Mucosa of gallbladder (tissue), 1 donor: Measurements from ENCODE around the gene CACNA1C. TPM values are rescaled to one million over a fixed set of nuclear protein-coding genes. Genes with fewer than 3 reads are reported as not detected.
A peak's percentile ranks its signal among the peaks of the same experiment; 100 is the strongest.

Experiments
- DNase-seq: peaks from one replicate; pipeline ENCODE4 v3.0.0-alpha.2; 2020; ENCODE audit warnings: low spot score
- total RNA-seq: library from RNA; stranded (reverse); gene quantifications from one replicate; pipeline ENCODE4 v1.2.1, GENCODE V29; 2021
- donor health status: DM: no; HTN: no; CAD: no.

CACNA1C gene
- total RNA-seq, 1 donor from 2014 or later, result 19.3 TPM

DNA sequence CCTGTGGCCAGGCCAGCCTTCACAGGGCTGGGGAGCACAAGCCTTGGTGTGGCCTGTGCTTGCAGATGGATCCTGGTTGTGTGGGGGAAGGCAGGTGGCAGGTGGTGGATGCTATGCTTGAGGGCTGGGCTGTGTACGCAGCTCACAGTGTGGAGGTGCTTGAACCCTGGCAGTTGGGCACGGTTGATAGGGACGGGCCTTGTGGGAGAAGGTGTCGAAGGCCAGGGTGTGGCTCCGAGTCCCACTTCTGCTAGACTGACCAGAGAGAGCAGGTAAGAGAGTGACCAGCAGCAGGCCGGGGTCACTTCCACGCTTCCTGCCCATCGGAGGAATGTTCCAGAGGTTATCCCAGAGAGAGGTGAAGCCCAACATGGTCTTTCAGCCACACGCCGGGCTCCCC is 85.5 kb downstream of the CACNA1C start:
- no peak for DNase-seq

DNA sequence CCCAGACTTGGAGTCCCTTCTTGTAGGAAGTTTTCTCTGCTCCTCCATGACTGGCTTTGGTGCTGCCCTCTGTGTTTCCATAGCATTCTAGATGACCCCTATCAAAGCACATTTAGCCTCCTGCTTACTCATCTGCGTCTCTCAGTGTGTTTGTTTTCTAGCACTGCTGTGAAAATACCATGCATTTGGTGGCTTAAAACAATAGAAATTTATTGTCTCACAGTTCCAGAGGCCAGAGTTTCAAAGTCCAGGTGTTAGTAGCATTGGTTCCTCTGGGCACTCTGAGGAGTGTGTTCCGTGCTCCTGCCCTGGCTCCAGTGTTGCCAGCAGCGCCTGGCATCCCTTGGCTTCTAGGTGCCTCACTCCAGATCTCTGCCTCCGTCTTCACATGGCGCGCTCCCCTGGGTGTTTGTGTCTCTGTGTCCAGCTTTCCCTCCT is 86.1 kb downstream of the CACNA1C start:
- no peak for DNase-seq

DNA sequence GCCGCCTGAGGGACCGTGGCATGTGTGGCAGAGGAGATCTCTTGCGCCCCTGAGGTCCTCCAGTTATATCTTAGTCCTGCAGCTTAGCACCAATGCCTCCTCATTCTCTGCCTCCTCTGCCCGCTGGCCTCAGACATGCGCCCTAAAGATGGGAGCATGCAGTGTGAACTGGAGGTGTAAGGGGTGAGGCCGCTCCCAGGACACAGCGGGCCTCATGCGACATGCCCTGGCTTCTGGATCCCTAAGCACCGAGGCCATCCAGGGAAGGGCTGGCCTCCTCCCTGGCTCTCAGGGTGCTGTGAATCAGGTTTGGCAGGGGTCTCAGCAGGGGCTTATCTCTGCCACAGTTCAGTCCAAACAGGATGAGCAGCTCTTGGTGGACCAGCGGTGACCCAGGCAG is 86.9 kb downstream of the CACNA1C start:
- no peak for DNase-seq

DNA sequence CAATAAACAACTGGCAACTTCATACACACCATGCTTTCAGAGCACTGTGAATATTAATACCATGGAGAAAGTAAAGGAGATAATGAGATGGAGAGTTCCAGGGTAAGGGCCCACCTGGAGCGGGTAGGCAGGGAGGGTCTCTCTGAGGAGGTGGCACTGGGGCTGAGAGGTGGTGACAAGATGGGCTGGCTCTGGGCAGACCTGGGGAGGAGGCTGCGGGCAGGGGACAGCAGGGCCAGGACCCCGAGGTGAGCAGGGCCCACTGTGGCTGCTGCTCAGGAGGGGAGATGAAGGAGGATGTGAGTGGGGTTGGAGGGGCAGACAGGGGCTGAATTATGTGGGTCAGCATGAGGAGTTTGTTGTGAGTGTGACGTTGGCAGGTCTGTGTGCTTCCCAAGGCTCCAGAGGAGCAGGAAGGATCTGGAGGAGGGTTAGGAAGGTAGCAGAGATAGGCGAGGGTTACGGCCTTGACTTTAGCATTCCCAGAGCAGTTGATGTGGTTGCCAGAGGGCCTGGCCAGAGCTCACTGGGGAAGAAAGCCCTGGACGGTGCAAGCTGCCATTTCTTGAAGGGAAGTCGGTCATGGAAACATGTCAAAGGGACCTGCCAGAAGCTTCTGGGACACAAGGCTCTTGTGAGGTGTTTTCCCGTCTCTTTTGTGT is 88.2 kb downstream of the CACNA1C start:
- DNase-seq, result no peak

DNA sequence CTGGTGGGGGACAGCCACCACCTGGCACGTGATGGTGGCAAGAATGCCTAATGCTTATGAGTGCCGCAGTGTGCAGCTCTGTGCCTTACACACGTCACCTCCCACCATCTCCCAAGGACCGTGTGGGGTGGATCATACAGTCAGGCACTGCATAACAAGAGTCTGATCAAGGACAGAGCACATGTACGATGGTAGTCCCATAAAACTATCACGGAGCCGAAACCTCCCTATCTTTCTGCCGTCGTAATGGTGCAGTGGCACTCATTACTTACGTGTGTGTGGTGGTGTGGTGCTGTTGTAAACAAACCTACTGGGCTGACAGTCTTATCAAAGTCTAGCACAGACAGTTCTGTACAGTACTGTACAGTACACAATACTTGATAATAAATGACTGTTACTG is 89.3 kb downstream of the CACNA1C start:
- no peak for DNase-seq

DNA sequence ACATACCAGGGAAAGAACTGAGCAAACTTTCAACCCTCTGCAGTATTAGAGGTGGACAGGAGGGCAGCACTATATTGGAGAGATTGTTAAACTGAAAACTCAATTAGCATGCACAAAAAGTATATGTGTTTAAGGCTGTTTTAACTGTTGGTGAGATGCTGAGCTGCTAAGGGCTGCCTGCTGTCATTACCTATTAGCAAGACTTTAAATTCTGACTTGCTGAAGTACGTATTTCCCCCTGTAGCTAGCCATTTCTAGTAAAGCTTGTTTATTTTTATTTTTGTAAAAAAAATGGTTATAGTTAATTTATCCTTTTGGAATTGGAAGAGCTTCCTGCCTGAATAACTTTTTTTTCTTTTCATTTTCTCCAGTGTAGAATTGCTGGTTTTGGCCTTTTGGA is 92.2 kb downstream of the CACNA1C start:
- DNase-seq, result no peak

DNA sequence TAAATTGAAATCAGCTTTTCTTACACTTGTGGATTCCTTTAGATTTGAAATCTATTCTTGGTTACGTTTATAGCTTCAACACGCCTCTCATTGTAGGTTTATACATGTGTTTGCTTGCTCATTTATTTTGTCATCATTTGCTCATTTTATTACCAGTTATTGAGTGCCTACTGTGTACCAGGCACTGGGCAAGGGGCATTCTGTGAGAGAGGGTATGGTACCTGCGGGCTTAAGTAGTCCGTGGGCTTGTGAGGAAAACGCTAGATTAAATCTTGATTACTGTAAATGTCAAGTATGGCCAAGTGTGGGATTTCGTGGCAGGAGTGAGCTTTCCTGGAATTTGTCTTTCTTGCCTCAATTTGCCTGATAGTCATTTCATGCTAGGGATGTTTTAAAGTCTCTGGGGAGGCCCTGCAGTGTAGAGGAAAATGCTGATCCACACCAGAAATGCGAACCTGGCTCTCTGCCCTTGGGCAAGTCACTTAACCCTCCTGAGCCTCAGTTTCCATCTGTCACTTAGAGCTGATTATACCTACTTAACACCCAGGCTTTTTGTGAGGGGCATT is 92.7 kb downstream of the CACNA1C start:
- no peak for DNase-seq

DNA sequence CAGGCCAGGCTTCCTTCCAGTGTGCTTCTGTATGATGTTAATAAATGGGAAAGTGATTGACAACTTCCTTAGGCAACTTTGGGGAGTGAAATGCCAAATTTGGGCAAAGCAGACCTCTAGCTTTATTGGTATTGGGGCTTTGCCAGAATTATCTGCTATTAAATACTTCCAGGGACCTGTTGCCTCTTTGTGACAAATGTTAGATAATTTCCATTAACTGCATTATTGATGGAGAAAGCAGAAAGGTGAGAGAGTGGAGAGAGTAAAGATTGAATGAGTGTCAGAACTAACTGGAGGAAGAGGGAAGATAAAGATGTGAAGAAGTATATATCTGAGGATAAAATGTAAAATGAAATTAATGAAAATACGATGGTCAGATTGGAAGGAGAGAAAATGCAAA is 94.5 kb downstream of the CACNA1C start:
- no peak for DNase-seq

DNA sequence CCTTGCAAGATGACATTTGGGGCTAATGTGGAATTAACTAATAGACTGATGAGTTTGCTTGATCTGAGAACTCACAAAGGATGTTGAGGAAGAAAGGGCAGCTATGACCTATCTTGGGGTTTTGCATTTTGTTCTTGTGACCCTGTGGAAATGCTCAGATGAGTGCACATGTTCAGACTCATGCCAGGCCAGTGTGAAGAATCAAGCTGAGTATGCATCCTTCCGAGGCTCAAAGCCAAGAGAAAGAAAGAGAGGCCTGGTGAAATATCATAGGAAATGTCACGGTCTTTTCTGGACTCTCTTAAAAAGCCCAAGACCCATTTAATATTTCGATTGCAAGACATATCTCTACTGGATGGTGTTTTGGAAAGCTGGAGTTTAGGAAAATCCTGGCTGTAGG is 96.3 kb downstream of the CACNA1C start:
- no peak for DNase-seq

DNA sequence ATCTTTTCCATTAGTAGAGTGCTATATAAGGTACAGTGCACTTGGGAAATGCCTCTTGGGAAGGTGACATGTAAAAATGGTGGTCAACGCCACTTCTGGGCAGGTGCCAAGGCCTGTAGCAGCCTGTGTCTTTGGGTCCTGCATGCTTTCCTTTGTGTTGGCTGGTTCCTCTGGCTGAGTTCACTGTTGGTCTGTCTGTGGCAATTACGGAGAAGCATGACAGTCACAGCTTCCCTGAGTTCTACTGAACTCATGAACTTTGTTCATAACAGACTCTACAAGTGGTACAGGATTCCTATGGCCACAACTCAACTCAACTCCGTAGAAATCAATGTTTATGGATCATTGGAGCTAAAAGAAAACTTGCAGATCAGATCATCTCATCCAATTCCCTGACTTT is 98.0 kb downstream of the CACNA1C start:
- no peak for DNase-seq

DNA sequence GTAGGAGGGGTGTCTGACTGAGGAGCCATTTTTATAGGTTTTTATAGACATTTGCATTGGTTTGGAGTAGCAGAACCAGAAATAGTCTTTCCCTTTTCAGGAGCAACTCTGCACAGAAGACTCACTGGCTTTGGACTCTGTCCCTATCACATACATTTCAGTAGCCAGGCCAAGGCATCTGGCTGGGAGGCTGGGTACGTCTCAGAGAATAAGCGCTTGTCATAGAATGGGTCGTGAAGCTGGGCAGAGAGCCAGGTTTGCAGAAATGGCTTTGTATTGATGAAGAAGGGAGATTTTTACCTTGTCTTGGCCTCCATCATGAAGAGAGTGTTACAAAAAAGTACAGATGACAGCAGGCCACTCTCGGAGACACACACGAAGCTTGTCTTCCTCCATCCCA is 98.6 kb downstream of the CACNA1C start:
- DNase-seq, result no peak

DNA sequence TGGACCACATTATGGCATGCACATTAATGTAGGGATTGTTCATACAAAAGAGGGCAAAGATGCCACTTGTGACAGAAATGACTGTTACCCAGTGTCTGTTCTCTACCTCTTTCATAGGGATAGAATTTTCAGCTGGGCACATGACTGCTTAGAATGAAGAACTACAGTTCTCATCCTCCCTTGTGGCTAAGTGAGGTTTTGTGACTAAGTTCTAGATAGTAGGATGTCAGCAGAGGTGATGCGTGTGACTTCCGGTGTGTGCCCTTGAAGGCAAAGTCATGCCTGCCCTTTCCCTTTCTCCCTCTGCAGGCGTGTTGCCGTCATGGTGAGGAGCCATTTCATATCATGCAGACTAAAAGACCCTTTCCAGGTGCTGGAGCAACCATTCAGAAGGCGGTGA is 99.3 kb downstream of the CACNA1C start:
- no peak for DNase-seq

DNA sequence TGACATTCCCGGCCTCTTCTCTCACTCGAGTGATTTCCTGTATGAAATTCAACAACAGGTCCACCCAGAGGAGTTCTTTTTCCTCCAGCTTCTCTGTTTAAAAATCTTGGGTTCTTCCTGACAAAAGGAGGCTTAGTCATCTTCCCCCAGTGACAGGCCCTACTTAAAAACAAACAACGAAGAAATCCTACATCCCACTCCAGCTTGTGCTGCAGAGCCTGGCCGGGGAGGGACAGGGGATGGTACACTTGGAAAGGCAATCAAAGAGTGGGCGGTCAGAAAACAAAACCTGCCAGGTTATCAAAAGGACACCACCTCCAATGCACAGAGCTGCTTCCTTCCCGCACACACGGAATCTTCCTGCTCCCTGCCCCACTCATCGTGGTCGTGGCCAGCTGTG is 101.3 kb downstream of the CACNA1C start:
- DNase-seq, result no peak

DNA sequence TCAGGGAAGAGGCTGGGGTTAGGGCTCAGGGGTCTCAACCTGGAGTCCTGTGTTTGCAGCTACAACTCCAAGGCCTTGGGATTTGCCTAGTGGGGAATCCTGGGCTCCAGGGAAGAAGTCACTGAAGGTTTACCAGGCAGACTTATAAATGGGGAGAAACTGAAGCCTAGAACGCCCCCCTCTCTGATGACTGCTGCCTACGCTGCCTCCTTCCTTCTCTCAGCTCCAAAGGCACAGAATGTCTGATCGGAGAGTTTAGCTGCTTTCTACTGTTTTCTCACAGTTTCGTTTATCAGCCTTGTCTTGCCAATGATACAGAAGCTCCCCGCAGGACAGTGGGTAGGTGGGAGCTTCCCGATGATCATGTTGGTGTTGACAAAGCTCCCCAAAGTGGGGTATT is 101.7 kb downstream of the CACNA1C start:
- no peak for DNase-seq

DNA sequence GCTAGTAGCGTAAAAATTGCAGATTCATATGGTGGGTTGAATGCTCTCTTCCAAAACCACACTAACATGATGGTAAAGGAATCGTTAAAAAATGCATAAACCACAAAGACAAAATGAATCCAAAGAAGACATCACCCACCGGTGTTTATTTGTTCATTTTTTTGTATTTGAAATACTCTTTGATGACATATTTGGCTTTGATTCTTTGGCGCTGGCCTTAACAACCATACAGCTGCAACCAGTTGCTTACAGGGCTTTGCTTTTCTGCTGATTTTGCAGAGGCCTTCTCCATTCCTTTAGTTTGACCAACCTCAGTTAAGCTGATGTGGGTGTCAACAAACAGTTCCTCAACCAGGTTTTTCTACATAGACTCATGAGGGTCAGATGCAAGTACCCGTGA is 103.5 kb downstream of the CACNA1C start:
- DNase-seq, result no peak

DNA sequence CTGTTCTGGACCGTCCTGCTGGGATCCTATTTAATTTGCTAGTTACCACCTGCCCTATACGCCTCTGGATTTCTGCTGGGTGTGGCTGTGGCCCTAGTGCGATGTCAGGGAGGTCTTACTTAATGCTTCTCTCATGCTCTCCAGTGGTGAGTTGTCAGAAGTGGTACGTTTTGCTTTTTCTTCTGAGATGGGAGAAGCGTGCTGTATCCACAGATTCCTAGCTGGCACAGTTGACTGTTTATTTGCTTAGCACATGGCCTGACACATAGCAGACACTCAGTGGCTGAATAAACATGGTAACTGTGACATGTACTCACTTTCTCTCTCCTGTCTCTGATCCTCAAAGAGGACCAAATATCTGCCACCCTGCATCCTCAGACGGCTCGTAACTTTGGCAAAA is 107.3 kb downstream of the CACNA1C start:
- no peak for DNase-seq

DNA sequence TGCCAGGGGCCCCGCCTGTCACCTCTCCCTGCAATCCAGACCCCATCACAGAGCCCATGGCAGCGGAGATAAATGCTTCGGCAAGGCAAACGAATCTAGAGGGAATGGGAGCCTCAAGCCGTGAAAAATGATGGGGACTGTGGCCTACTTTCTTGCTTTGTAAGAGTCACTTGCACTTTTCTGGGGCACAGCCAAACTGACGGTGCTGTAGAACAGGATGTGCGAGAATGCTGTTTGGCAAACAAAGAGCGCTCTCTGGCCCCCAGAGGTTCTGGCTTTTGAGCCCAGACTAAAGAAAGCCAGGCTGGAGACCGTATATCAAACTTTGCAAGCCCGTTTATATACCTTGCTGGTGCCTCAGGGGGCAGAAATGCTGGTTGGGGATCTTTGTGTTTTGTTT is 108.7 kb downstream of the CACNA1C start:
- DNase-seq, result peak; percentile 77

DNA sequence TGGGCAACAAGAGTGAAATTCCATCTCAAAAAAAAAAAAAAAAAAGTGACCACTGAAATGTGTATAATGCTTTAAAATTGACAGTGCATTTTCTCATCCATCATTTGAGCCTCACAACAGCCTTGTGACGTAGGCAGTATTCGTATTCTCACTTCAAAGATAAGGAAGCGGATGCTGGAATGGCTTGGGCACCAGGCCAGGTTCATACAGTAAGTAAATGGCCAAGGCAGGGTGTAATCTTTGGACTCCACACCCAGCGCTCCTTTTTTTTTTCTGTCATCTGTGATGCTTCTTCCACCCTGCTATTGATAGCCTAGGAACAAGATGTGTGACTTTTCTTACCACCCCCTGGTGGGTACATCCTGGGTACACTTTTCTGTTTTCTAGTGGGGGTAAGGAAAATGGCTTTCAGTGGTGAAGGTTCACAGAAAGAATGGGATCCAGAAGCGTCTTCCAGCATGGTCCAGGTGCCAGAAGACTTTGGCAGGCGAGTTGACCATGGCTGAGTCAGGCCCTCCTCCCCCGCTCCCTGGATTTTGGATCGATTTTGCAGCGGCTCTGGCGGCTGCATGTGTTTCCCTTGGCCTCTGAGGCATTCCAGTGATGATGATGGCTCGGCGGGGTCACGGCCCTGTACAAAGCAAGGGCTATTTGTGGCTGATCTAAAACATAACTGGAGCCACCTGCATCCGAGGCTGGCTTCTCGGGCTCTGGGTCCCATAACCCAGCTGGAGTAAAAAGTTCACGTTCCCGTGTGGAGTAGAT is 110.6 kb downstream of the CACNA1C start:
- peak; percentile 94 for DNase-seq

DNA sequence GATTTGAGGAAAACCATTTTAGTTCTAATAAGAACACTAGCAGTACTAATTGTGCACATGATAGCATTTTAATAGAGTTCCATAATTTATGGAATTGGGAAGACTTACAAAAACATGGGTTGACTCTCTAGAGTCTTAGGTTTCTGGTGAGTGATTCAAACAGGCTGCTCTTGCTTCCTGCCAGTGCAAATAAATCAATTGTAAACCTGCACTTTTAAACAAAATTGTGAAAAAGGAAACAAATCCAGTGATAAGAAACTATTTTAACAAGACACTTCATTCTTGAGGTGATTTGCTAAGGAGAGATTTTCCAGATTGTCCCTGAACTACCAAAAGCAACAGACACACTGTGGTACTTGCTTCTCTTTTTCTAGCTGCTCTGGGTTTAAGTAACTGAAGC is 112.2 kb downstream of the CACNA1C start:
- DNase-seq, result no peak

DNA sequence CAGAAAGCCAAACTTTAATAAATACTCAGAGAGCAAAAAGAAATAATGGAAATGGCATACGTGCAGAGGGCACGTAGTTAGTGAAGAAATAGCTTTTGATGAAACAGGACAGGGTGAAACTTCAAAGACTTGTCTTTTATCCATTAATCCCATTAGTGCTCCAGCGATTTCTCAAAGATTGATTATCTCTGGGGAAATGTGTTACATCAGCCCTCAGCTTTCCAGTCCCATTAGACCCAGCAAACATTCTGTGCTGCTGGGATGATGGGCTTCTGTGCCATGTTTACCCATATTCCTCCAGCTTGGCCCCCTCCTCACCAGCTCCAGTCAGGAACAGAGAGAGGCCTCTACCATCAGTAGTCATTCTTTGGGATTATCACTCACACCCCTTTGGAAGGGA is 113.1 kb downstream of the CACNA1C start:
- no peak for DNase-seq

DNA sequence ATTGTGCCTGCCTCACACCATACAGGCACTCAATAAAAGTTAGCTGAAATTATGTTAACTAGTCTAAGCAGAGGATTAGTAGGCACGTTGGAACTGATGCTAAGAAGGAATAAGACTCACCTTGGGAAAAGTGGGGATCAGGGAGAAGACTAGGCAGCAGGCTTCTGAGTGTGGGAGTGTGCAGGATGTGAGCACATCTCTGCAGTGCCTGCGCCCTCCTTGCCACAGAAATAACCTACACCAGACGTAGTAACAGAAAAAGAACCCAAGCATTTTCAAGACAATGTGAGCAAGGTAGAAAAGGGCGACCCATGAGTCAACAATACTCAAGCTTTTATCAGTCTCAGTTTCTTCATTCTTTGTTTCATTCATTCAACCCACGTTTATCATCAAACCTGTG is 113.9 kb downstream of the CACNA1C start:
- no peak for DNase-seq

DNA sequence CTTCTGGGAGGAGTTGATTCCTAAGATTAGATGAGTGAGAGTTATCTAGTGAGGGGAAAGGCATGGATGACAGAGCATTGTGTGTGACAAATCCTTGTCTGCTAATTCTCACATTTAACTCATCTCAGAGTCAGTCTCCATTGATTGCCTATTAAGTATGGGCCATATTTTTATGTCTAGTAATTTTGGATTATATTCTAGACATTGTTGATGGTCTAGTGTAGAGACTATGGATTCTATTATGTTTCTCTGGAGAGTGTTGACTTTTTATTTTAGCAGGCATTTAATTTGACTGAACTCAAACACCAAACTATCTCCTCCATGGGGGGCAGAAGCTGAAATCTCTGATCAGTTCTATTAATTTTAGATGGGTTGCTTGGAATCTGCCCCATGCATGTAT is 114.4 kb downstream of the CACNA1C start:
- DNase-seq, result no peak

DNA sequence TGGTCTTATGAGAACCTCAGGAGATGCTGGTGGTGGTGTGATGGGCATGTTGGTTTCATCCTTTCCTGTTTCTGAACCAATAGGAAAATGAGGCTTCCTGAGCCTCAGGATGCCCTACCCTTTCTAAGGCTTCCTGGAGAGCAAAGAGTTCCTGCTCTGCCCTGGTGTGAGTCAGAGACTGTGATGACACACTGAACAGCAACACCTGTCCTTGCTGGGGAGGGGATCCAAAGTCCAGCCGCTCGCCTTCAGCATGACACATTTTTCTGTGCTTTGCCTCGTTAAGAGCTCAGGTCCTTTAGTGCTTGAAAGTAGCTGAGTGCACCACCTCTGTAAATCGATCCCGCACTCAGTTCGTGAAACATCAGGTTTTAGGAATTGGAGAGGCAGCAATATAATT is 116.0 kb downstream of the CACNA1C start:
- DNase-seq, result peak; percentile 90
